Ascending aorta (tissue), 2 donors: ENCODE results near the gene TMEFF1. TPM values are rescaled to one million over a fixed set of nuclear protein-coding genes. Genes with fewer than 3 reads are reported as not detected.
A peak's percentile ranks its signal among the peaks of the same experiment; 100 is the strongest.
"Not testable (repeated sequence)": the region's sequence is repeated elsewhere in the genome, so short reads cannot be mapped to it uniquely, and the experiment has no call there.

Source experiments
- DNase-seq, 2 donors: peaks; one replicate each; pipeline ENCODE4 v3.0.0-alpha.2; 2019; ENCODE audit warnings: low spot score in 2 of 2
- H3K27ac ChIP-seq, 2 donors: fragments of 200-600 bp; sonication (generic); one replicate each; pipeline ENCODE4 v1.5.1; 2016 to 2017; ENCODE audit warnings: mild to moderate bottlenecking in 1 of 2
- H3K27me3 ChIP-seq: fragments of 200-600 bp; sonication (generic); one replicate; pipeline ENCODE4 v1.5.1; 2017
- H3K36me3 ChIP-seq, 2 donors: fragments of 200-600 bp; sonication (generic); one replicate each; pipeline ENCODE4 v1.5.1; 2016
- H3K4me1 ChIP-seq, 2 donors: fragments of 200-600 bp; sonication (generic); one replicate each; pipeline ENCODE4 v1.5.1; 2016 to 2017; ENCODE audit warnings: mild to moderate bottlenecking in 1 of 2
- H3K4me3 ChIP-seq, 2 donors: fragments of 200-600 bp; sonication (generic); one replicate each; pipeline ENCODE4 v1.5.1; 2016 to 2017; ENCODE audit warnings: mild to moderate bottlenecking in 1 of 2
- H3K9me3 ChIP-seq, 2 donors: fragments of 200-600 bp; sonication (generic); one replicate each; pipeline ENCODE4 v1.5.1; 2016
- intact Hi-C: fragments of 100-400 bp; cut with DNase I; formaldehyde crosslinking; loops from one replicate; pipeline ENCODE4 v1.15.1; 2023
- total RNA-seq: library from RNA; depleted of rRNA; stranded (reverse); fragments of >200 nt; gene quantifications from one replicate; pipeline ENCODE4 v1.1.0, GENCODE V29; 2016
- TF ChIP-seq, protein P1 (sequence below), 3 experiments: fragments of 200-600 bp in 2 of 3; fragments of 450-650 bp in 1 of 3; sonication (generic) in 2 of 3; IDR thresholded peaks; one replicate each; pipeline ENCODE4 v1.5.1; 2016 to 2019; ENCODE audit warnings: antibody characterized with exemption in 3 of 3, mild to moderate bottlenecking in 1 of 3, moderate library complexity in 1 of 3

TMEFF1 gene
- total RNA-seq, 1 donor from 2014 or later, result not detected

DNA sequence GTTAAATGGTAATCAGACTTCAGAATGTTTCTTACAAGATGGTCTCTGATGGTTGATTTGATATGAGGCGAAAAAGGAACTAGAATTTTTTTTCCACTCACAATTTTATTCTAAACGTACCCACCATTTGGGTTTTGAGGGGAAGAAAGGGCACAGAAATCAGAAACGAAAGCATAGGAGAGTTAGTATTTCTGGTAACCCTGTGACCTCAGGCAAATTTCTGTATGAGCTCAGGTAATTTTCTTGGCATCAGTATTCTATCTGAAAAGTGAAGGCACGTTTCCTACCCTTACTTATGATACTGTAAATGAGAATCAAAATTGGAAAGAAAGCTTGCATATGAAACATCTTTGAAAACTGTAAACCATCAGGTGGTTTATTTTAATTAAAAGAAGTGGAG is 26.5 kb downstream of the TMEFF1 start:
- TF ChIP-seq, protein P1, sequence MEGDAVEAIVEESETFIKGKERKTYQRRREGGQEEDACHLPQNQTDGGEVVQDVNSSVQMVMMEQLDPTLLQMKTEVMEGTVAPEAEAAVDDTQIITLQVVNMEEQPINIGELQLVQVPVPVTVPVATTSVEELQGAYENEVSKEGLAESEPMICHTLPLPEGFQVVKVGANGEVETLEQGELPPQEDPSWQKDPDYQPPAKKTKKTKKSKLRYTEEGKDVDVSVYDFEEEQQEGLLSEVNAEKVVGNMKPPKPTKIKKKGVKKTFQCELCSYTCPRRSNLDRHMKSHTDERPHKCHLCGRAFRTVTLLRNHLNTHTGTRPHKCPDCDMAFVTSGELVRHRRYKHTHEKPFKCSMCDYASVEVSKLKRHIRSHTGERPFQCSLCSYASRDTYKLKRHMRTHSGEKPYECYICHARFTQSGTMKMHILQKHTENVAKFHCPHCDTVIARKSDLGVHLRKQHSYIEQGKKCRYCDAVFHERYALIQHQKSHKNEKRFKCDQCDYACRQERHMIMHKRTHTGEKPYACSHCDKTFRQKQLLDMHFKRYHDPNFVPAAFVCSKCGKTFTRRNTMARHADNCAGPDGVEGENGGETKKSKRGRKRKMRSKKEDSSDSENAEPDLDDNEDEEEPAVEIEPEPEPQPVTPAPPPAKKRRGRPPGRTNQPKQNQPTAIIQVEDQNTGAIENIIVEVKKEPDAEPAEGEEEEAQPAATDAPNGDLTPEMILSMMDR (IDR thresholded peaks at IDR 0.05), result no peak
- no peaks in the 10 kb centered on the region for H3K4me1 ChIP-seq
- no peaks in the 10 kb centered on the region for H3K27me3 ChIP-seq
- H3K4me3 ChIP-seq, result no peak overlapping the region
- no peak overlapping the region for H3K27ac ChIP-seq
- DNase-seq, result no peak
- no peaks in the 10 kb centered on the region for H3K36me3 ChIP-seq
- intact Hi-C loops, result no loop called here
- no peaks in the 10 kb centered on the region for H3K9me3 ChIP-seq

DNA sequence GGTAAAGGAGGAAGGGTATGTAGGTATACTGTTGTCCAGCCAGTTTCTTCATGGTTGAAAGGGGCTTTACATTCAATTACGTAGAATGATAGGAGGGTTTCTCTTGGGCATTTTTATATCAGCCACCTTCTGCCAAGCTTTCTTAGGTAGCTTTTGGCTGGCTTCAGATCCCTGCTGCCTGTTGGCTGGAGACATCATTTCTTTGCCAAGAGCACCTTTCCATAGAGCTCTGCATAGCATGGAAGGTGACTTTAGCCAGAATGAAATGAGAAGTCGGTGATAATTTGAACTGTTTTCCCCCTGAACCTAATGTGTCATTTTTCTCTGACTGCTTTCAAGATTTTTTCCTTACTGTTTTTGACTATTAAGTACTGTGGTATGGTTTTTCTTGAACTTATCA is 26.9 kb downstream of the TMEFF1 start:
- no peaks in the 10 kb centered on the region for H3K9me3 ChIP-seq
- H3K4me1 ChIP-seq, result no peaks in the 10 kb centered on the region
- H3K4me3 ChIP-seq, result no peak overlapping the region
- no peaks in the 10 kb centered on the region for H3K36me3 ChIP-seq
- intact Hi-C loops, result no loop called here
- TF ChIP-seq, protein P1 (IDR thresholded peaks at IDR 0.05), result no peak
- no peak overlapping the region for H3K27ac ChIP-seq
- DNase-seq, result no peak
- no peaks in the 10 kb centered on the region for H3K27me3 ChIP-seq

DNA sequence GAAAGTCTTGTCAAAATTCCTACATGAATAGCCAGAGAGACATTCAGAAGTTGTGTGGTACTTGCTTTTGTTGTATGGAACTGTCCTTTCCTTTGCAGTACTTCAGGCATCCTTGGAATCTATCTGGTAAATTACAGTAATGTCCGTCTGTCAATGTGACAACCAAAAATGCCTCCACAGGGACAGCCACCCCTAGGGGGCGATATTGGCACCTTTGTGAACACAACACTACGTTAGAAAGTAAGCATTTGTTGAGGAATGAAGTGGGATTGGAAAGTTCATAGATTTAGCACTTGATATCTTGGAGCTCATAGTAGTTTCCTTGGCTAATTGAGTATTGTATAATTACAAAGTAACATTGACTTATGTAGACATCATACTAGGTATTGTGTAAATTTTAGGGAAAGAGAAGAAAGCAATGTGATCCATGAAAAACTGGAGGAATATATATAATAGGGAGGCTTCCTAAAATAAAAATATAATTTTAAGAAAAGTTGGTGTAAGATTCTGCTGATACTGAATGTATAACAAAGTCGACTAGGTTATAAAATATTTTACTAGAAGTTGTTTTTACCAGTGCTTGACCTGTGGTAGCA is 32.7 kb downstream of the TMEFF1 start:
- H3K9me3 ChIP-seq, result no peaks in the 10 kb centered on the region
- intact Hi-C loops, result no loop called here
- H3K27ac ChIP-seq, result no peak overlapping the region
- no peaks in the 10 kb centered on the region for H3K4me1 ChIP-seq
- no peaks in the 10 kb centered on the region for H3K27me3 ChIP-seq
- no peaks in the 10 kb centered on the region for H3K36me3 ChIP-seq
- DNase-seq, result peak in 1 of 2 donors; percentile 64
- TF ChIP-seq, protein P1 (IDR thresholded peaks at IDR 0.05), result peak in 1 of 3 experiments; percentile 41
- H3K4me3 ChIP-seq, result no peak overlapping the region

GRCh38 chr9:100507350-100507749 is 34.4 kb downstream of the TMEFF1 start:
- H3K27ac ChIP-seq, H3K27me3 ChIP-seq, H3K4me1 ChIP-seq, DNase-seq, H3K36me3 ChIP-seq, H3K9me3 ChIP-seq, intact Hi-C loops, H3K4me3 ChIP-seq: not testable (repeated sequence)

GRCh38 chr9:100511205-100511604 is 38.3 kb downstream of the TMEFF1 start:
- Histone ChIP-seq H3K4me1 (no peaks in the 10 kb centered on the region), H3K27ac (no peak overlapping the region), H3K4me3 (no peak overlapping the region), H3K27me3 (no peaks in the 10 kb centered on the region), H3K9me3 (no peaks in the 10 kb centered on the region), H3K36me3 (no peaks in the 10 kb centered on the region)
- TF ChIP-seq, protein P1 (IDR thresholded peaks at IDR 0.05), result no peak
- intact Hi-C loops, result no loop called here
- no peak for DNase-seq

DNA sequence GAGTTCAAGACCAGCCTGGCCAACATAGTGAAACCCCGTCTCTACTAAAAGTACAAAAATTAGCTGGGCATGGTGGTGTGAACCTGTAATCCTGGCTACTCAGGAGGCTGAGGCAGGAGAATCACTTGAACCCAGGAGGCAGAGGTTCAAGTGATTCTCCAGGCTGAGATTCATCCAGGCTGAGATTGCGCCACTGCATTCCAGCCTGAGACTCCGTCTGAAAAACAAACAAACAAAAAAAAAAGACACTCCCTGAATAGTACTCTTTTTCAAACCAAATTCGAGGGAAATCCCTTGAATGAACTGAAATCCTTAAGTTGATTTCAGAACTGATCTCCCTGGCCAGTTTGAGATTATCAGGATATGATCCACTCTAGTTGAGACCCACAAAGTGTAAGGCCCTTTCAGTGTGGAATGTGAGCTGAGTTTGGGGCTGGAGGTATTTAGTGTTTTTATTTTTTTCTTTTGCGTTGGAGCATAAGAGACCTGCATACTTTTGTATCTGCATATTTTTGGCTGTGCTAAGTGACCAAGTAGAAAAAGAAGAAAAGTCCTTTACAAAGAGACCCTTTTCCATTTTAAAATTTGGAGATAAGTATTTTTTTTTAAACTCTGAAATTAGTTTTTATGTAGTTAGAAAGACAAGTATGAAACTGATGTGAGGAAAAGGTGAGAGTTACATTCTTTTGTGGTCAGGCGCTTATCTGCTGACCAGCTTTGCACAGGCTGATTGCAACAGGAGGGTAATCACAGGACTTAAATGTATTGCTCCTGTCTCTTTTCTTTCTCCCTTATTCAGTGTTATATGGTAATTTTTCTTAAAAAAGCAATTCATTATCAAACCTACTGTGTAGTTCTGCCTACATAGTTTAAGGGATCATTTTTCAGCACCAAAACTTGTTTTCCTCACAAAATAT is 42.9 kb downstream of the TMEFF1 start:
- Histone ChIP-seq H3K27ac (no peak overlapping the region), H3K4me3 (no peak overlapping the region), H3K27me3 (no peaks in the 10 kb centered on the region), H3K4me1 (no peaks in the 10 kb centered on the region), H3K9me3 (no peaks in the 10 kb centered on the region), H3K36me3 (no peaks in the 10 kb centered on the region)
- DNase-seq, result no peak
- TF ChIP-seq, protein P1 (IDR thresholded peaks at IDR 0.05), result no peak
- intact Hi-C loops, result no loop called here
